Vagina (tissue), 2 donors: ENCODE results near the gene ZNF407.

Source experiments
- POLR2A ChIP-seq, 2 donors: fragments of 450-650 bp; IDR thresholded peaks; one replicate each; pipeline ENCODE4 v1.6.1; 2017; ENCODE audit warnings: antibody characterized with exemption in 2 of 2, mild to moderate bottlenecking in 2 of 2, moderate library complexity in 2 of 2
- POLR2AphosphoS5 ChIP-seq, 2 donors: sonication (generic); formaldehyde crosslinking; IDR thresholded peaks; one replicate each; pipeline ENCODE4 v1.9.0; 2017; ENCODE audit warnings: antibody characterized with exemption in 2 of 2, mild to moderate bottlenecking in 2 of 2, low read depth in 1 of 2; ENCODE audit not compliant: insufficient read depth in 1 of 2
- TF ChIP-seq, protein P1 (sequence below), 3 experiments: fragments of 450-650 bp in 2 of 3; fragments of 200-600 bp in 1 of 3; sonication (generic) in 1 of 3; IDR thresholded peaks; one replicate each; pipeline ENCODE4 v1.5.1; 2017 to 2019; ENCODE audit warnings: antibody characterized with exemption in 3 of 3, mild to moderate bottlenecking in 2 of 3, moderate library complexity in 2 of 3

DNA sequence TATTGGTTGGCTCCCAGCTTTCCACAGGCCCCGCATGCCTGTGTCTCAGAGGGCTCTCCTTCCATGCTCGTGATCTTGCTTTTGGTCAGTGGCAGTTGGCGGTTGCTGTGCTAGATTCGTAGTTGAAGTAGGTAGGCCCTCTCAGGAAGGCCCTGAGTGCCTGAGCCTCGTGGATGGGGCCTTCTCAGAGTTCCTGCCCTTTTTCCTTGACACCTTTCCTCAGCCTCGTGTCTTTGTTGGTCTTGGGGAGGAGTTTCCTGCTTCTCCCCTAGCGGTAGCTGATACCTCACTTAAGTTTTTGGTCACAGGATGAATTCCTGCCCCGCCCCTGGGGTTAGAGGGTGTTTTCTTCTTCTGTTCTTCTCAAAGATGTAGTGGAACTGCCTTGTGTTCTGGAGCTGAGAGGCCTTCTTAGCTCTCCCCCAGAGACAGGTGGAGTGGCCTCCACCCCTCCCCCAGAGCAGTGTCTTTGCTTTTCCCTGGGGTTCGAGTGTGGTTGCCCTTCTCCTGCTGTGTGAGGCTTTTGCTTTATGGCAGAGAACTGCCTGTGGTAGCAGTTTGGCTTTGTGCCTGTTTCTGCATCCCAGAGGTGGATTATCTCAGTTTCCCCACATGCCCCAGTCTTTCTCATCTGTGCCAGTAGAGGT lies 94.8 kb downstream of the ZNF407 start:
- TF ChIP-seq, protein P1, sequence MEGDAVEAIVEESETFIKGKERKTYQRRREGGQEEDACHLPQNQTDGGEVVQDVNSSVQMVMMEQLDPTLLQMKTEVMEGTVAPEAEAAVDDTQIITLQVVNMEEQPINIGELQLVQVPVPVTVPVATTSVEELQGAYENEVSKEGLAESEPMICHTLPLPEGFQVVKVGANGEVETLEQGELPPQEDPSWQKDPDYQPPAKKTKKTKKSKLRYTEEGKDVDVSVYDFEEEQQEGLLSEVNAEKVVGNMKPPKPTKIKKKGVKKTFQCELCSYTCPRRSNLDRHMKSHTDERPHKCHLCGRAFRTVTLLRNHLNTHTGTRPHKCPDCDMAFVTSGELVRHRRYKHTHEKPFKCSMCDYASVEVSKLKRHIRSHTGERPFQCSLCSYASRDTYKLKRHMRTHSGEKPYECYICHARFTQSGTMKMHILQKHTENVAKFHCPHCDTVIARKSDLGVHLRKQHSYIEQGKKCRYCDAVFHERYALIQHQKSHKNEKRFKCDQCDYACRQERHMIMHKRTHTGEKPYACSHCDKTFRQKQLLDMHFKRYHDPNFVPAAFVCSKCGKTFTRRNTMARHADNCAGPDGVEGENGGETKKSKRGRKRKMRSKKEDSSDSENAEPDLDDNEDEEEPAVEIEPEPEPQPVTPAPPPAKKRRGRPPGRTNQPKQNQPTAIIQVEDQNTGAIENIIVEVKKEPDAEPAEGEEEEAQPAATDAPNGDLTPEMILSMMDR (IDR thresholded peaks at IDR 0.05) = no peak
- TF ChIP-seq POLR2A (IDR thresholded peaks at IDR 0.05) (no peak), POLR2AphosphoS5 (IDR thresholded peaks at IDR 0.05; ENCODE audit: insufficient read depth in 1 of 2, low read depth in 1 of 2) (no peak)
